DOHH2 (cell line): ENCODE data around the gene WBP2.

Source experiments
- CTCF ChIP-seq: fragments of 200-600 bp; sonication (generic); IDR thresholded peaks from one replicate; pipeline ENCODE4 v1.5.1; 2014; ENCODE audit warnings: antibody characterized with exemption, mild to moderate bottlenecking, low read depth, low read length; ENCODE audit not compliant: poor library complexity, severe bottlenecking
- EZH2phosphoT487 ChIP-seq: fragments of 200-600 bp; sonication (generic); IDR thresholded peaks from 2 replicates; pipeline ENCODE4 v1.6.1; 2017; ENCODE audit warnings: borderline replicate concordance, mild to moderate bottlenecking, antibody characterized with exemption, low read length, moderate library complexity, mixed read lengths

GRCh38 chr17:75856062-75856756 lies 1.1 kb upstream of the WBP2 start:
- TF ChIP-seq CTCF: peak; percentile 39
- TF ChIP-seq EZH2phosphoT487: no peak
